ENCODE results near the gene FXYD5.

Gene FXYD5

GRCh38 chr19:35116072-35116801 is 38.3 kb upstream of the FXYD5 start:
- Histone ChIP-seq H3K36me3 (ENCODE audit: insufficient read depth, low read length) (no peaks in the 10 kb centered on the region), H3K4me1 (ENCODE audit: insufficient read depth, low read length) (peaks cover 18% of the 10 kb centered on the region), H3K9me3 (ENCODE audit: control insufficient read depth, insufficient read depth, low read length) (no peaks in the 10 kb centered on the region), H3K9ac (ENCODE audit: low read depth, low read length) (no peak overlapping the region)

DNA sequence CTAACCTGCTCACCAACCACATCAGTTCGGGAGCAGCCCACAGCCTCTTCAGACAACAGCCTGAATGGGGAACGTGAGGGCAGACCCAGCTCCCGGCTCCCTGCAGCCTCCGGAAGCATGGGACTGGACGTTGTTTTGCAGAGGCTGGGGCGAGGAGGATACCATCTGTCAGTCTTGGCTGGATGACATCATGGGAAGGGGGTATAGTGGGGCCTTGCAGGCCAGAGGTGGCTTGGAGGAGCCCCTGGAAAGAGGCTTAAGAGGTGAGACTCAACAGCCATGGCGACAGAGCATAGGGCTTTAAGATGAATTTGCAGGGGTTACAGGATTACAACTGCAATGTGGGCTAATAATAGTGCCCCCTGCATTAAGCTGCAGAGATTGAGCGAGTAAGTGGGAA is 37.4 kb upstream of the FXYD5 start:
- no peaks in the 10 kb centered on the region for H3K9me3 ChIP-seq (ENCODE audit: control insufficient read depth, insufficient read depth, low read length)
- peaks cover 18% of the 10 kb centered on the region for H3K4me1 ChIP-seq (ENCODE audit: insufficient read depth, low read length)
- H3K36me3 ChIP-seq (ENCODE audit: insufficient read depth, low read length), result no peaks in the 10 kb centered on the region
- H3K9ac ChIP-seq (ENCODE audit: low read depth, low read length), result no peak overlapping the region

DNA sequence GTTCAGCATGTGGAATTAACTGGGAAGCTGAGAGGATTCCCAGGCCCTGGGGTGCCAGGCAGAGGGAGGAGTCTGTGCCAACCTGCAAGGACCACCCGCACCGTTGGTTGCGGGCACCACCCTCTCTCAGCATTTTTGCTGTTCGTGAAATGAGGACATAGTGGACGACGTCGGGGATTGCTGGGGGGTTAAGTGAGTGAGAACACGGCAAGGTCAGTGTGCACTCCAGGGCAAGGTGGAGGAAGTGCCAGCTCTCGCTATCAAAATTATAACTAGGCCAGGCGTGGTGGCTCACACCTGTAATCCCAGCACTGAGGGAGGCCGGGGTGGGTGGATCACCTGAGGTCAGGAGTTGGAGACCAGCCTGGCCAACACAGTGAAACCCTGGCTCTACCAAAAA is 36.7 kb upstream of the FXYD5 start:
- Histone ChIP-seq H3K36me3 (ENCODE audit: insufficient read depth, low read length) (no peaks in the 10 kb centered on the region), H3K9ac (ENCODE audit: low read depth, low read length) (no peak overlapping the region), H3K9me3 (ENCODE audit: control insufficient read depth, insufficient read depth, low read length) (no peaks in the 10 kb centered on the region), H3K4me1 (ENCODE audit: insufficient read depth, low read length) (peaks cover 23% of the 10 kb centered on the region)

- Histone ChIP-seq H3K9me3 (ENCODE audit: control insufficient read depth, insufficient read depth, low read length) (no peaks in the 10 kb centered on the region), H3K9ac (ENCODE audit: low read depth, low read length) (no peak overlapping the region), H3K36me3 (ENCODE audit: insufficient read depth, low read length) (no peaks in the 10 kb centered on the region), H3K4me1 (ENCODE audit: insufficient read depth, low read length) (peaks cover 29% of the 10 kb centered on the region)
These were observed 36.1 kb upstream of the FXYD5 start for GRCh38 chr19:35118268-35119020.

DNA sequence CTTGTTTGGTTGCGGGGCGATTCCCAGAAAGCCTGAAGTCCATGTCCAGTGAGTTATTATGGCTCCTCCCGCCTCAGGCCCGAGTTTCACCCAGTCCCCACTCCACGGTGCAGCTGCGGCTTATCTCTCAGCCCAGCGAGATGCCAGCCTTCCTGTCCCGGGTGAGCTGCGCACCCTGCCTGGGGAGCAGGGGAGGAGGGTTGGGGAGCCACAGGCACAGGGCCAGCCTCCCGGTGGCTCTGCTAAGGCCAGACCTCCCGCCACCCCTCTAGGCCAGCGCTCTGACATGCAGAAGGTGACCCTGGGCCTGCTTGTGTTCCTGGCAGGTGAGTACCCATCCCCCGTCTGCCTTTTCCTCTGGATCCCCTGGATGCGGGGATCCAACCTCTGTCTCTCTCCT is 35.4 kb upstream of the FXYD5 start:
- Histone ChIP-seq H3K9me3 (ENCODE audit: control insufficient read depth, insufficient read depth, low read length) (no peaks in the 10 kb centered on the region), H3K9ac (ENCODE audit: low read depth, low read length) (no peak overlapping the region), H3K4me1 (ENCODE audit: insufficient read depth, low read length) (peaks cover 33% of the 10 kb centered on the region), H3K36me3 (ENCODE audit: insufficient read depth, low read length) (no peaks in the 10 kb centered on the region)

DNA sequence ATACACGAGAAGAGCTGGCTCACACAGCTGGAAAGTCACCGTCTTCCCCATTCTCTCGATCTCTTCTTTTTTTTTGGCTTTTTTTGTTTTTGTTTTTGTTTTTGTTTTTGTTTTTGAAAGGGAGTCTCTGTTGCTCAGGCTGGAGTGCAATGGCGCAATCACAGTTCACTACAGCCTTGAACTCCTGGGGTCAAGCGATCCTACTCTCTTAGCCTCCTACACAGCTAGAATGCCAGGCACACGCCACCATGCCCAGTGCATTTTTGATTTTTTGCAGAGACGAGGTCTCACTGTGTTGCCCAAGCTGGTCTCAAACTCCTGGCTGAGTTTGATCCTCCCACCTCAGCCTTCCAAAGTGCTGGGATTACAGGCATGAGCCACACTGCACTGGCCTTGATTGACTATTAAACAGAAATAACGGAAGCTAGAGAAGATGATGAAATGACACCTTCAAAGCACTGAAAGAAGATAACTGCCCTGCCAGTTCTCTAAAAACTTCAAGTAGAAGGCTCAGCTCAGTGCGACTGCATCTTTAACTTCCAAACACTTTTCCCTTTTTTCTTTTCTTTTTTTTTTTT is 34.9 kb upstream of the FXYD5 start:
- H3K4me1 ChIP-seq (ENCODE audit: insufficient read depth, low read length), result peaks cover 29% of the 10 kb centered on the region

GRCh38 chr19:35120492-35120891 is 34.0 kb upstream of the FXYD5 start:
- no peak overlapping the region for H3K9ac ChIP-seq (ENCODE audit: low read depth, low read length)
- no peaks in the 10 kb centered on the region for H3K9me3 ChIP-seq (ENCODE audit: control insufficient read depth, insufficient read depth, low read length)
- H3K4me1 ChIP-seq (ENCODE audit: insufficient read depth, low read length), result peaks cover 23% of the 10 kb centered on the region
- no peaks in the 10 kb centered on the region for H3K36me3 ChIP-seq (ENCODE audit: insufficient read depth, low read length)

More for the DNA sequence above, 34.9 kb upstream of the FXYD5 start:
- no peaks in the 10 kb centered on the region for H3K9me3 ChIP-seq (ENCODE audit: control insufficient read depth, insufficient read depth, low read length)
- H3K36me3 ChIP-seq (ENCODE audit: insufficient read depth, low read length), result no peaks in the 10 kb centered on the region
- H3K9ac ChIP-seq (ENCODE audit: low read depth, low read length), result no peak overlapping the region

GRCh38 chr19:35120898-35121297 is 33.6 kb upstream of the FXYD5 start:
- no peaks in the 10 kb centered on the region for H3K36me3 ChIP-seq (ENCODE audit: insufficient read depth, low read length)
- H3K4me1 ChIP-seq (ENCODE audit: insufficient read depth, low read length), result peaks cover 19% of the 10 kb centered on the region
- H3K9me3 ChIP-seq (ENCODE audit: control insufficient read depth, insufficient read depth, low read length), result no peaks in the 10 kb centered on the region
- no peak overlapping the region for H3K9ac ChIP-seq (ENCODE audit: low read depth, low read length)

GRCh38 chr19:35122687-35123551 is 31.6 kb upstream of the FXYD5 start:
- H3K36me3 ChIP-seq (ENCODE audit: insufficient read depth, low read length), result no peaks in the 10 kb centered on the region
- H3K4me1 ChIP-seq (ENCODE audit: insufficient read depth, low read length), result peaks cover 17% of the 10 kb centered on the region; the same call in 1 of the 2 replicates
- no peaks in the 10 kb centered on the region for H3K9me3 ChIP-seq (ENCODE audit: control insufficient read depth, insufficient read depth, low read length)
- H3K9ac ChIP-seq (ENCODE audit: low read depth, low read length), result no peak overlapping the region

DNA sequence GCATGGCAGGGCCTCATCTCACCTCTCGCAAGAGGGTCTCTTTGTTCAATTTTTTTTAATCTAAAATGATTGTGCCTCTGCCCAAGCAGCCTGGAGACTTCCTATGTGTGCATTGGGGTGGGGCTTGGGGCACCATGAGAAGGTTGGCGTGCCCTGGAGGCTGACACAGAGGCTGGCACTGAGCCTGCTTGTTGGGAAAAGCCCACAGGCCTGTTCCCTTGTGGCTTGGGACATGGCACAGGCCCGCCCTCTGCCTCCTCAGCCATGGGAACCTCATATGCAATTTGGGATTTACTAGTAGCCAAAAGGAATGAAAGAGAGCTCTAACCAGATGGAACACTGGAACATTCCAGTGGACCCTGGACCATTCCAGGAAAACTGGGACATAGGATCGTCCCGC is 31.0 kb upstream of the FXYD5 start:
- Histone ChIP-seq H3K4me1 (ENCODE audit: insufficient read depth, low read length) (peaks cover 17% of the 10 kb centered on the region; the same call in 1 of the 2 replicates), H3K9ac (ENCODE audit: low read depth, low read length) (peak overlapping the region; percentile 54; the same call in 1 of the 2 replicates), H3K36me3 (ENCODE audit: insufficient read depth, low read length) (no peaks in the 10 kb centered on the region), H3K9me3 (ENCODE audit: control insufficient read depth, insufficient read depth, low read length) (no peaks in the 10 kb centered on the region)

DNA sequence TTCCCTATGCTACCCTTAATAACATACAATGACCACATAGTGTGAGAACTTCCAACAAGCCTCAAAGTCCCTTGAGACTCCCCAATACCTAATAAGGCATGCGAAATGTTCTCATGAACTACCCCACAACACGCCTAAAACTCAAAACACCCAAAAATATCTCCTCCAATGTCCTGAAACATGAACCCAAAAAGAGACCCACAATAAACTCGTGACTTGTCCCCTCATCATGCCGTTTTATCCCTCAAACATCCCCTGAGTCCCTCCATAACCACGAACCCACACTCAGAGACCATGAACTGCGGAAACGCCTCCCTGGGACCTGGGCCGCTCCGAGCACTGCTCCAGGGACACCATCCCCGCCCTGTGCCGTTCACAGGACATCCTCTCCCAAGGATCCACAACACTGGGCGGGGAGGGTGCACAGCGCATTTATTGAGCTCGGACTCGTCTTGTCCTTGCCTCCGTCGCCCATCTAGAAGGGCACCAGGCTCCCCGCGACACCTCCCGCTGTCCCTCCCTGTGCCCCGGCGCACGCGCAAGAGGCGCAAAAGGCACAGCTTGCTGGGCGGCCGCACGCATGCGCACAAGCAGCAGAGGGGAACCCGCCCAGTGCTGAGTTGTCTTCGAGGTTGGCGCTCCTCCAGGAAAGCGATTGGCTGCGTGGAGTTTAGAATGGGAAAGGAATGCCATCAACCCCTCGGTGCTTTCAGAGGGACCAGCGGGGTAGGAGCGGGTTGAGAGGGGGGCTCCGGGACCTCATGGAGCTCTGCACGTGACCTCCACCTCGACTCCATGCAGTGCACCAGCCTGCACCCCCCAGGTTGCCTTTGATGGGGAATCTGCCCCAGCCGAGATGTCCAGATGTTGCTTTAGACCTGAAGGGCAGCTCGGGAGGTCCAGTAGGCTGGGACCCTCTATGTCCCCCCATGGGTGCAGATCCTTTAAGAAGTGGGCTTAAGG is 30.2 kb upstream of the FXYD5 start:
- H3K9ac ChIP-seq (ENCODE audit: low read depth, low read length), result peak overlapping the region; percentile 54; the same call in 1 of the 2 replicates
- H3K4me1 ChIP-seq (ENCODE audit: insufficient read depth, low read length), result peaks cover 17% of the 10 kb centered on the region; the same call in 1 of the 2 replicates
- H3K36me3 ChIP-seq (ENCODE audit: insufficient read depth, low read length), result no peaks in the 10 kb centered on the region
- H3K9me3 ChIP-seq (ENCODE audit: control insufficient read depth, insufficient read depth, low read length), result no peaks in the 10 kb centered on the region

DNA sequence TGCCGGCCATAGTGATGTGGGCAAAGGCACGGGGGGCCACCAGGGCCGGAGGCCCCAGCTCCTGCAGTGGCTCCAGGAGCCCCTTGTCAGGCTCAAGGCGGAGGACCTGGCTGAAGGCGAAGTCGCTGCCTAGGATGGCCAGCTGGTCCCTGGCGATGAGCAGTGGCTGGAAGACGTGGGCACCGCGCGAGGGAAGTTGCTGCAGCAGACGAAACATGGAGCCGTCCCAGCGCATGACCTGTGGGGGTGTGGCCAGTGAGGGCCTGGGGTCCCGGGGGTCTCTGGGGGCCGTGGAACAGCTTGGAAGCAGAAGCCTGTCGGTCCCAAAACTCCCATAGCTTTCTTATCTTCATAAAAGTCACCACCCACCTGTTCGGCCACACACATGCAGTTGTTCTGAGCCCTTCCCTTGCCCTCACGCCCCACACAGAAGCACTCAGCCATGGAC is 29.2 kb upstream of the FXYD5 start:
- no peaks in the 10 kb centered on the region for H3K9me3 ChIP-seq (ENCODE audit: control insufficient read depth, insufficient read depth, low read length)
- peaks cover 17% of the 10 kb centered on the region; the same call in 1 of the 2 replicates for H3K4me1 ChIP-seq (ENCODE audit: insufficient read depth, low read length)
- H3K9ac ChIP-seq (ENCODE audit: low read depth, low read length), result no peak overlapping the region
- H3K36me3 ChIP-seq (ENCODE audit: insufficient read depth, low read length), result no peaks in the 10 kb centered on the region
